ENCODE data around the gene RBM12.
A peak's percentile ranks its signal among the peaks of the same experiment; 100 is the strongest.
"Not testable (repeated sequence)": the region's sequence is repeated elsewhere in the genome, so short reads cannot be mapped to it uniquely, and the experiment has no call there.

The RBM12 gene, protein sequence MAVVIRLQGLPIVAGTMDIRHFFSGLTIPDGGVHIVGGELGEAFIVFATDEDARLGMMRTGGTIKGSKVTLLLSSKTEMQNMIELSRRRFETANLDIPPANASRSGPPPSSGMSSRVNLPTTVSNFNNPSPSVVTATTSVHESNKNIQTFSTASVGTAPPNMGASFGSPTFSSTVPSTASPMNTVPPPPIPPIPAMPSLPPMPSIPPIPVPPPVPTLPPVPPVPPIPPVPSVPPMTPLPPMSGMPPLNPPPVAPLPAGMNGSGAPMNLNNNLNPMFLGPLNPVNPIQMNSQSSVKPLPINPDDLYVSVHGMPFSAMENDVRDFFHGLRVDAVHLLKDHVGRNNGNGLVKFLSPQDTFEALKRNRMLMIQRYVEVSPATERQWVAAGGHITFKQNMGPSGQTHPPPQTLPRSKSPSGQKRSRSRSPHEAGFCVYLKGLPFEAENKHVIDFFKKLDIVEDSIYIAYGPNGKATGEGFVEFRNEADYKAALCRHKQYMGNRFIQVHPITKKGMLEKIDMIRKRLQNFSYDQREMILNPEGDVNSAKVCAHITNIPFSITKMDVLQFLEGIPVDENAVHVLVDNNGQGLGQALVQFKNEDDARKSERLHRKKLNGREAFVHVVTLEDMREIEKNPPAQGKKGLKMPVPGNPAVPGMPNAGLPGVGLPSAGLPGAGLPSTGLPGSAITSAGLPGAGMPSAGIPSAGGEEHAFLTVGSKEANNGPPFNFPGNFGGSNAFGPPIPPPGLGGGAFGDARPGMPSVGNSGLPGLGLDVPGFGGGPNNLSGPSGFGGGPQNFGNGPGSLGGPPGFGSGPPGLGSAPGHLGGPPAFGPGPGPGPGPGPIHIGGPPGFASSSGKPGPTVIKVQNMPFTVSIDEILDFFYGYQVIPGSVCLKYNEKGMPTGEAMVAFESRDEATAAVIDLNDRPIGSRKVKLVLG

DNA sequence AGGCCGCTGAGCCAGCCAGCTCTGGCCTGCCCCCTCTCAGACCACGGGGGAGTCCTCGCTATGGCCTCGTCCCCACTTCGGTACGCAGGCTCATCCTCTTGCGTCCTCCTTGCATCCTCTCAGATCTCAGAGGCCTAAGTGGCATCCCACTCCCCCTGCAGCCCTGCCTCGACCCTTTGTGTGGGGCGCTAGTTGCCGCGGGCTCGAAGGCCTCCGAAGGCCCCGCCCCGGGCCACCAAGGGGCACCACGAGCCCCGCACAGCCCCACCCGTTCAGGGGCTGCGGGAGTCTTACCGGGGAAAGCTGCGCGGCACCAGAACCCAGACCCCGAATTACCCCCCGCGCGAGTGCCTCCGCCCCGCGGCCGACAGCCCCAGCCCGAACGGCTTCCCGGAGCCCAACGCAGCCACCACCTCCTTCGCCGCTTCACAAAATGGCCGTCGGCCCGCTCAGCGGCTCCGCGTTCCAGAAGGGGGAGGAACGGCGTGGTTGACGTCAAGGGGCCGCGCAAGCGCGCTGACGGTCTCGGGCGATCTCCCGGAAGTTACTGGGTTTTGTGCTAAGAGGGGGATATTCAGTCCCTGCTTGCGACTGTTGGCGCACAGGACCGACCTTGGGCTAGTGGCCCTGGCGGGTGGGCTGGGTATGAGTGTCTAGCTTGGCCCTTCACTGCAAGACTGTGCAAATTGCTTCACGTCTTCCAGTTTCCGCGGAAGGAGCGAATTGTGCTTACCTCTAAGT lies at the start of gene RBM12, which contains the start of gene CPNE1:
Gene RBM12 (minus strand): TSS at position 435 of the 741 bp plus-strand sequence. CDS start 9,578 bp downstream, outside the sequence.
Gene CPNE1 (minus strand): TSS at position 435 of the 741 bp plus-strand sequence. CDS start 31,977 bp downstream, outside the sequence.
- Mint-ChIP-seq H3K36me3 (ENCODE audit: low read depth) (peaks cover 27% of the 10 kb centered on the region), H3K9me3 (no peaks in the 10 kb centered on the region), H3K4me1 (ENCODE audit: low read depth) (peaks cover 44% of the 10 kb centered on the region), H3K4me3 (peak within 1 kb of the TSS; percentile 87), H3K27ac (peak within 1 kb of the TSS; percentile 99), H3K27me3 (ENCODE audit: low read depth) (no peaks in the 10 kb centered on the region)

DNA sequence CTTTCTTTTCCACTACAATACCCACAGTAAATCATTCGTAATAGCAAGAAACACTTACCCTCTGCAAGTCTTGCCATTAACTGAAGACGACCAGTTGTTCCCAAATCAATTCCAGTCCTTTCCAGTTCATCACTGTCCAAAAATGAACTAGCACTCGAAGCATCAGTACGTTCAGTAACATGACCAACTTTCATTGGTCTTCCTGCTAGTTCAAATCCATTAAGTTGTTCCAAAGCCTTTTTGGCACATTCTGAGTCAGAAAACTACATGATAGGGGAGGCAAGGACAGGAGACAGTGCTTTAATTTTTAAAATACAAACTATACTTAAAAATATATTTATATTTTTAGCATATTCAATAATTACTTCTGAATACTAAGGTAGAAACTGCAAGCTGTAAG lies 49.4 kb upstream of the RBM12 start:
- peaks cover 25% of the 10 kb centered on the region for H3K4me1 Mint-ChIP-seq (ENCODE audit: low read depth)
- H3K9me3 Mint-ChIP-seq = no peaks in the 10 kb centered on the region
- peaks cover 50% of the 10 kb centered on the region for H3K36me3 Mint-ChIP-seq (ENCODE audit: low read depth)
- H3K27me3 Mint-ChIP-seq (ENCODE audit: low read depth) = no peaks in the 10 kb centered on the region
- no peak overlapping the region for H3K27ac Mint-ChIP-seq
- H3K4me3 Mint-ChIP-seq = no peak overlapping the region

DNA sequence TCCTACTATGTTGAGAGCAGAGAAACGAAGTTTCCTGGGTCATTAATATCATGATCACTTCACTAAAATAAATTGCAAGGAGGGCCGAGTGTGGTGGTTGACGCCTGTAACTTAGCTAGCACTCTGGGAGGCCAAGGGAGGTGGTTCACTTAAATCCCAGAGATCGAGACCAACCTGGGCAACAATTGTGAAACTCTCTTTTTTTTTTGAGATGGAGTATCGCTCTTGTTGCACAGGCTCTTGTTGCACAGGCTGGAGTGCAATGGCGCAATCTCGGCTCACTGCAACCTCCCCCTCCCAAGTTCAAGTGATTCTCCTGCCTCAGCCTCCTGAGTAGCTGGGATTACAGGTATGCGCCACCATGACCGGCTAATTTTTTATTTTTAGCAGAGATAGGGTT lies 48.4 kb upstream of the RBM12 start:
- peaks cover 51% of the 10 kb centered on the region for H3K36me3 Mint-ChIP-seq (ENCODE audit: low read depth)
- H3K4me3 Mint-ChIP-seq = not testable (repeated sequence)
- peaks cover 28% of the 10 kb centered on the region for H3K4me1 Mint-ChIP-seq (ENCODE audit: low read depth)

DNA sequence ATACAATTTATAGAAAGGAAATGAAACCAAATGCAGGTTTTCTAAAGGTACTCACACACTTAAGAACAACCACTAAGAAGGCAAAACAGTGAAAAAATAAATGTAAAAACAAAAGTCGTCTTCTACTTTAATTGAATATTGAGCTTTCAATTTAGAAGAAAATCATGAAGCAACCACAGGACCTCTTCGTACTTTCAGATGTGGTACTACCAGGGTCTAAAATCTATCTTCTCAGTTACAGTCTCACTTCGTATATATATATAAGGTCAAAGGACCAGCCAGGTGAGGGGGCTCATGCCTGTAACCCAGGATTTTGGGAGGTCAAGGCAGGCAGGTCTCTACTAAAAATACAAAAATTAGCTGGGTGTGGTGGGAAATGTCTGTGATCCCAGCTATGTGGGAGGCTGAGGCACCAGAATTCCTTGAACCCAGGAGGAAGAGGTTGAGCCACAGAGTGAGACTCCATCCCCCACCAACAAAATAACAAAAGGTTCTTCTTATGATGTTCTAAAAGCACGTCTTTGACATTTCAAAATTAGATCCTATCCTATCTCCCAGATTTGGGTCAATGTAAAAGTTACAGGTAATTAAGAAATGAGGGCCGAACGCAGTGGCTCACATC lies 47.0 kb upstream of the RBM12 start:
- no peak overlapping the region for H3K4me3 Mint-ChIP-seq
- peaks cover 27% of the 10 kb centered on the region for H3K4me1 Mint-ChIP-seq (ENCODE audit: low read depth)
- H3K36me3 Mint-ChIP-seq (ENCODE audit: low read depth) = peaks cover 44% of the 10 kb centered on the region
- peak overlapping the region; percentile 57 for H3K27ac Mint-ChIP-seq
- no peaks in the 10 kb centered on the region for H3K27me3 Mint-ChIP-seq (ENCODE audit: low read depth)
- H3K9me3 Mint-ChIP-seq = no peaks in the 10 kb centered on the region

More for the DNA sequence above, 48.4 kb upstream of the RBM12 start:
- H3K9me3 Mint-ChIP-seq; H3K27me3 Mint-ChIP-seq (ENCODE audit: low read depth); H3K27ac Mint-ChIP-seq: not testable (repeated sequence)

DNA sequence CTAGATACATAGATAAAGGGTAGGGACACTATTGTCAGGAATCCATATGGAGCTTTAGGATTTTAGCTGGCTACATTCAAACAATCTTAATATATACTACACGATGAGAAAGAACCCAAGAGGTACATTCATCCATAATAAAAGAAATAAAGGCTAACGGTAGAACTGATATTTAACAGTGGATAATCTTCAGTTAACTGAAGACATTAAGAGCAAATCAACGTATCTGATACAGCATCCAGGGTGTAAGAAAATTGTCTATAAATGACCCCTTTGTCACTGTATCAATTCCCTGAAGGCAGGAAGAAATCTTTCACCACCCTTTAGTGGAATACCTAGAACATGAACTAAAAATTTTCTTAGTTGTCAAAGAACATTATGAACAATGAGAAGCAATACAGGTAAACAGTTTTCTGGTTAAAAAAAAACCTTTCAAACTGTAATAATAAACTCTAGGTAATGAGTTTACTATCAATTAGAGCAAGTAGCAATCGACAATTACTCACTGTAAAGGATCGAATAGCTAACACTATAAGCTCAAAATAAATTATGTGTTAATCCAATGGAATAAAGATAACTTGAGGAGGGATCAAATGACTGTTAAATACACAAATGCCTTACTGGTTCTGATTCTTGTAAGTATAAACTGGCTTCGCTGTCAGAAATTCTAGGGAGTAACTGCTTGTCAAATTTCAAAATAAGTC lies 46.3 kb upstream of the RBM12 start:
- Mint-ChIP-seq H3K4me3 (no peak overlapping the region), H3K27me3 (ENCODE audit: low read depth) (no peaks in the 10 kb centered on the region), H3K27ac (peak overlapping the region; percentile 57), H3K4me1 (ENCODE audit: low read depth) (peaks cover 27% of the 10 kb centered on the region), H3K9me3 (no peaks in the 10 kb centered on the region), H3K36me3 (ENCODE audit: low read depth) (peaks cover 44% of the 10 kb centered on the region)

DNA sequence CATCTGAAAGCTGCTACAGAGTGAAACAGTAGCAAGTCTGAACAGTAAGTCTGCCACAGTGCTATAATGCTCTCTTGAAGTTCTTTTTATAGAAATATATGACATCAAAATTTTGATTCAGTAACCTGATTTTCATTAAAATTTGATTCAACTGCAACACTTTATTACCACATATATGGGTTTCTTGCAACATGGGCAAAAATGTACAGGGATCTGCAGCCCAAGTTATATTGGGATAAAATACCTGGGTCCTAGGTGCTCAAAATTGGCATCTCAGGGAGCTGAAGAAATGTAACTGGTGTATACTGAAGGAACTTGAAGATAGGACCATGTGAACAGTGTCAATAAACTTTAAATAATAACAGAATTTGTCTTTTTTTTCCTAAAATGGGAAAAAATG lies 45.3 kb upstream of the RBM12 start:
- H3K9me3 Mint-ChIP-seq = no peaks in the 10 kb centered on the region
- H3K36me3 Mint-ChIP-seq (ENCODE audit: low read depth) = peaks cover 46% of the 10 kb centered on the region
- H3K27me3 Mint-ChIP-seq (ENCODE audit: low read depth) = no peaks in the 10 kb centered on the region
- no peak overlapping the region for H3K27ac Mint-ChIP-seq
- H3K4me1 Mint-ChIP-seq (ENCODE audit: low read depth) = peaks cover 27% of the 10 kb centered on the region
- no peak overlapping the region for H3K4me3 Mint-ChIP-seq

DNA sequence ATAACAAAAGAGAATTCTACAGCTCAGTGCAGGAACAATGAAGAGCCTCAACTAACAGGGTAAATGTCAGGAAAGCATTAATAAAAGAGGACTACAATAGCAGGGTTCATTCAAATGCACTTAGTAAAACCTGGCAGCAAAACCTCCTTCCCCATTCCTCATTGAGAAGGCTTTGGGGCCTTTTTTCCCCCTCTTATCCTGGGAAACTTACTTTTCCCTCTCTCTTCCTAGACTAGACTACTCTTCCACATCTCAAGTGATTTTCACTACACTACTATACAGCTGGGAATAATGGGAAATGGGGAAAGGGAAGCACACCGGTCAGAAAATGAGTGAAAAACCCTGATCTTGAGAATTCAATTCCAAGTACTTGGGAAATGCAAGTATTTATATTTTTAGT lies 44.6 kb upstream of the RBM12 start:
- peaks cover 29% of the 10 kb centered on the region for H3K4me1 Mint-ChIP-seq (ENCODE audit: low read depth)
- H3K4me3 Mint-ChIP-seq = no peak overlapping the region
- no peaks in the 10 kb centered on the region for H3K27me3 Mint-ChIP-seq (ENCODE audit: low read depth)
- peaks cover 50% of the 10 kb centered on the region for H3K36me3 Mint-ChIP-seq (ENCODE audit: low read depth)
- no peaks in the 10 kb centered on the region for H3K9me3 Mint-ChIP-seq
- H3K27ac Mint-ChIP-seq = peak overlapping the region; percentile 39

DNA sequence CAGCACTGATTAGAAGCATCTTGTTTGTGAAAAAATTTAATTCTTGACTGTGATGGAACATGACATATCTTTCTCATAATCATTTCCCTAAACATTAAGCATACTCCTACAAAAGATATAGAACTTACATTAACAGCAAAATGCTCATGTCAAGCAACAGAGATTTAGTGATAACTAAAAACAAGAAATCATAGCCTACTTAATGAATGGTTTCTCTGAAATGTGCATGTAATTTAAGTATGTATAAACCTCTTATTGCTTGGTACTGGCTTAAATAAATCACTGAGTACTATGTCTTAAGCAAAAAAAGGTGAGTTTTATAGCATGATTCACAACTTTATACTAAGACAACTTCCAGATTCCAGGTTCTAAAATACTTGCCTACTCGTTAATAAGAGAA lies 43.8 kb upstream of the RBM12 start:
- no peak overlapping the region for H3K27ac Mint-ChIP-seq
- H3K9me3 Mint-ChIP-seq = no peaks in the 10 kb centered on the region
- peaks cover 55% of the 10 kb centered on the region for H3K36me3 Mint-ChIP-seq (ENCODE audit: low read depth)
- H3K27me3 Mint-ChIP-seq (ENCODE audit: low read depth) = no peaks in the 10 kb centered on the region
- H3K4me3 Mint-ChIP-seq = no peak overlapping the region
- peaks cover 32% of the 10 kb centered on the region for H3K4me1 Mint-ChIP-seq (ENCODE audit: low read depth)

DNA sequence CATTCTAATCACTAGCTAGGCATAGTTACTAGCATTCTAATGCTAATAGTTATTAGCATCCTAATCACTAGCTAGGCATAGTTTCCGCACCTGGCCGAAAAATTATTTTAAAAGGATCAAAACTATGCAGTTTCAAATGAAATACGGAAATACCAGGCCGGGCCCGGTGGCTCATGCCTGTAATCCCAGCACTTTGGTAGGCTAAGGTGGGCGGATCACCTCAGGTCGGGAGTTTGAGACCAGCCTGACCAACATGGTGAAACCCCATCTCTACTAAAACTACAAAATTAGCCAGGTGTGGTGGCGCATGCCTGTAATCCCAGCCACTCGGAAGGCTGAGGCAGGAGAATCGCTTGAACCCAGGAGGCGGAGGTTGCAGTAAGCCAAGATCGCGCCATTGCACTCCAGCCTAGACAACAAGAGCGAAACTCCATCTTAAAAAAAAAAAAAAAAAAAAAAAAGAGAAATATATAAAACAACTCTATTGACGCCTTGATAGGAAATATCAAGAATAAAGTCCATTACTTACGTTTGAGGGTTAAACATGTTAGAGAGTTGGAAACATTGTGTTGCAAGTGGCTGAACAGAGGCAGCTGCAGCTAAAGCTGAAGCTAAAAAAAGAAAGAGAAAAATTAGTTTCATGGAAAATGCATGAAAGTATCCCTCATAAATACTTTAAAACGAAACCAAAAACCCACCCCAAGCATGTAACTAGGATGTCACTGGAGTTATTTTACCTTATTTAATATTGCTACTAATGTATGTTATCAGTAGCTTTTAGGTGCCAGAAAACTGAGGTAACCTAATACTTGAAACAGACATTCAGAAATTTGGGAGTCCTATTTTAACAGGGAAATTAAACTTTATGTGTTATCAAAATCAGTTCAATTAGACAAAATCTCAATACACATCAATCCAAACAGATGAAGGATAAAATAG lies 42.2 kb upstream of the RBM12 start:
- not testable (repeated sequence) for H3K4me3 Mint-ChIP-seq; H3K27me3 Mint-ChIP-seq (ENCODE audit: low read depth); H3K27ac Mint-ChIP-seq; H3K9me3 Mint-ChIP-seq
- peaks cover 27% of the 10 kb centered on the region for H3K4me1 Mint-ChIP-seq (ENCODE audit: low read depth)
- peaks cover 61% of the 10 kb centered on the region for H3K36me3 Mint-ChIP-seq (ENCODE audit: low read depth)

DNA sequence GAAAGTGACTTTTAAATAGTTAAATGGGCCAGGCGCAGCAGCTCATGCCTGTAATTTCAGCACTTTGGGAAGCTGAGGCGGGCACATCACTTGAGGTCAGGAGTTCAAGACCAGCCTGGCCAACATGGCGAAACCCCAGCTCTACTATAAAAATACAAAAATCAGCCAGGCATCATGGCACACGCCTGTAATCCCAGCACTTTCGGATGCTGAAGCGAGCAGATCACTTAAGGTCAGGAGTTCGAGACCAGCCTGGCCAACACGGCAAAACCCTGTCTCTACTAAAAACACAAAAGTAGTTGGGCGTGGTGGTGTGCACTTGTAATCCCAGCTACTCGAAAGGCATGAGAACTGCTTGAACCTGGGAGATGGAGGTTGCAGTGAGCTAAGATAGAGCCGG lies 41.2 kb upstream of the RBM12 start:
- Mint-ChIP-seq H3K36me3 (ENCODE audit: low read depth) (peaks cover 56% of the 10 kb centered on the region), H3K4me1 (ENCODE audit: low read depth) (peaks cover 19% of the 10 kb centered on the region)
- H3K27me3 Mint-ChIP-seq (ENCODE audit: low read depth); H3K9me3 Mint-ChIP-seq; H3K27ac Mint-ChIP-seq; H3K4me3 Mint-ChIP-seq: not testable (repeated sequence)

DNA sequence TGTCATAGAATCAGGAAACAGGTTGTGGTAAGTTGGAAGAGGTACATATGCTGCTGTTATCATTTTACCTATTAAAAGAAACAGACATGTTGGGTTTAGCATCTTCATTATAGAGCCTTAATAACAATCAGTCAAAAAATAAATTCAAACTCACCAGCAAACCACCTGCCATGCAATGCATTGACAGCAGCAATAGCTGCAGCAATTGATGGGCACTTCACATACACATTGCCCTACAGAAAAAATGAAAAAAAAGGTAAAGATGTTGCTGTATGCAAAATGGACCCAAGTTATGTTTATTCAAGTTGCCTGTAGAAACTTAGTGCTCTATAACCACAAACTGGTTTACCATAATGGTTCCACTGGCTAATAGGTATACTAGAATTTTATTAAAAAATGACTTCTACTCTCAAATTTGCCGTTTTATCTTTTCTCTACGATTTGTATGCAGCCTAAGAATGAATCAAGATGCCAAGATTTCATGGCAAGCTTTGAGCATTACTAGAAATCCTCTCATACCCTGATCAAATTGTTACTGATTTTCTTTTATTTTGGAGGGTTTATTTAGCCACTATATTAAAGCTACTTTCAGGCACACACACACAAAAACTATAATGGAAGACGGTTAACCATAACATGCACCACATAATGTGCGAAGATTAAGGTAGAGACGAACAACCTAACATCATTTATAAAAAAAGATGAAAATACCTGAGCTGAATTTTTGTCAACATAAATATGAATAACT lies 40.0 kb upstream of the RBM12 start:
- Mint-ChIP-seq H3K9me3 (no peaks in the 10 kb centered on the region), H3K36me3 (ENCODE audit: low read depth) (peaks cover 54% of the 10 kb centered on the region), H3K4me1 (ENCODE audit: low read depth) (peaks cover 26% of the 10 kb centered on the region), H3K27ac (no peak overlapping the region), H3K4me3 (no peak overlapping the region), H3K27me3 (ENCODE audit: low read depth) (no peaks in the 10 kb centered on the region)
